ENCODE measurements around the gene ATP8A2. TPM values are rescaled to one million over a fixed set of nuclear protein-coding genes. Genes with fewer than 3 reads are reported as not detected.

Gene ATP8A2
- total RNA-seq, 1 donor from 2014 or later, result 1.9 TPM

GRCh38 chr13:25775275-25775674, 403.5 kb downstream of the ATP8A2 start:
- peaks cover 33% of the 10 kb centered on the region for H3K4me1 Mint-ChIP-seq (ENCODE audit: low read depth)
- no peak for DNase-seq (ENCODE audit: low spot score)
- no peak overlapping the region for H3K4me3 Mint-ChIP-seq (ENCODE audit: unreplicated experiment)
- no peak overlapping the region for H3K27ac Mint-ChIP-seq (ENCODE audit: unreplicated experiment)
- no peak for TF ChIP-seq CTCF (IDR thresholded peaks at IDR 0.05)
- no peaks in the 10 kb centered on the region for H3K27me3 Mint-ChIP-seq (ENCODE audit: low read depth)
- H3K9me3 Mint-ChIP-seq (ENCODE audit: low read depth), result no peaks in the 10 kb centered on the region
- no peaks in the 10 kb centered on the region for H3K36me3 Mint-ChIP-seq (ENCODE audit: low read depth)

DNA sequence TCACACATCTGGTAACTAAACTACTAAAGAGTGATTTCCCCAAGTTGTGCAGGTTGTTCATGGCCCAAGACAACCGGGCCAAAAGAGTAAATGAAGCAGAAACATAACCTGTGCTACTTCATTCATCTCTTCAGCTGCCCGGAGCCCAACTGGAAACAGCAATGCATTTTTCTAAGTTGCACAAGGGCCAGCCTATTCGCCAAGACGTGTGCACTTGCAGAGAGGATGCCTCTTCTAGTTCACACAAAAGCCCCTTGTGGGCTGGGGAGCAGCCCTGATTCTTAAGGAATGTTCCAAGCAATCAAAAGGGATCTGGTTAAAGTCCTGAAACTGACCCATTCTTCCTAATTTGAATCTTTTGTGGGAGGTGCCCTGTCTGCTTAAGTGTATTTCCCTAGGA, 404.2 kb downstream of the ATP8A2 start:
- Mint-ChIP-seq H3K27ac (ENCODE audit: unreplicated experiment) (no peak overlapping the region), H3K36me3 (ENCODE audit: low read depth) (no peaks in the 10 kb centered on the region), H3K27me3 (ENCODE audit: low read depth) (no peaks in the 10 kb centered on the region), H3K4me1 (ENCODE audit: low read depth) (peaks cover 26% of the 10 kb centered on the region), H3K4me3 (ENCODE audit: unreplicated experiment) (no peak overlapping the region), H3K9me3 (ENCODE audit: low read depth) (no peaks in the 10 kb centered on the region)
- DNase-seq (ENCODE audit: low spot score), result no peak
- TF ChIP-seq CTCF (IDR thresholded peaks at IDR 0.05), result no peak

- no peaks in the 10 kb centered on the region for H3K9me3 Mint-ChIP-seq (ENCODE audit: low read depth)
- no peak for DNase-seq (ENCODE audit: low spot score)
- TF ChIP-seq CTCF (IDR thresholded peaks at IDR 0.05), result no peak
- no peak overlapping the region for H3K4me3 Mint-ChIP-seq (ENCODE audit: unreplicated experiment)
- peaks cover 18% of the 10 kb centered on the region for H3K4me1 Mint-ChIP-seq (ENCODE audit: low read depth)
- no peaks in the 10 kb centered on the region for H3K36me3 Mint-ChIP-seq (ENCODE audit: low read depth)
- H3K27ac Mint-ChIP-seq (ENCODE audit: unreplicated experiment), result no peak overlapping the region
- no peaks in the 10 kb centered on the region for H3K27me3 Mint-ChIP-seq (ENCODE audit: low read depth)
Measured at GRCh38 chr13:25776722-25777121, 404.9 kb downstream of the ATP8A2 start.

GRCh38 chr13:25777509-25777908, 405.7 kb downstream of the ATP8A2 start:
- Mint-ChIP-seq H3K27ac (ENCODE audit: unreplicated experiment) (no peak overlapping the region), H3K4me3 (ENCODE audit: unreplicated experiment) (no peak overlapping the region), H3K27me3 (ENCODE audit: low read depth) (no peaks in the 10 kb centered on the region), H3K36me3 (ENCODE audit: low read depth) (no peaks in the 10 kb centered on the region), H3K4me1 (ENCODE audit: low read depth) (peaks cover 10% of the 10 kb centered on the region), H3K9me3 (ENCODE audit: low read depth) (no peaks in the 10 kb centered on the region)
- no peak for DNase-seq (ENCODE audit: low spot score)
- TF ChIP-seq CTCF (IDR thresholded peaks at IDR 0.05), result no peak

DNA sequence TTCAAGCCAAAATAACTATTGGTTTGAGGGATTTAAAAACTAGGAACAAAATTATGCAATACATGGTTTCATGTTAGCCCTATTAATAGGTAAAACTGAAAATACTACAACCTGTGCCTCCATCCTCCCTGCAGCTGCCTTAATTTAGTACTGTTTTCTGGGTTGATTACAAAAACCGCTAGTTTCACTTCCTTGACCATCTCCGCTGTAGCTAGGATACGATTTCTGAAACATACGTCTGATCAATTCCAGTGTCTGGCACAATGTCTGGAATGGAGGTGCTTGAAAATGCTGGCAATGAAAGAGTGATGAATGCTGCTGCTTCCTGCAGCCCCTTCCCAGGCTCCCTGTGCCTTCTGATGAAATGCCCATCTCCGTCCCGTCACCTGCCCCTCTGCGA, 406.6 kb downstream of the ATP8A2 start:
- Mint-ChIP-seq H3K27me3 (ENCODE audit: low read depth) (no peaks in the 10 kb centered on the region), H3K9me3 (ENCODE audit: low read depth) (no peaks in the 10 kb centered on the region), H3K4me3 (ENCODE audit: unreplicated experiment) (no peak overlapping the region), H3K36me3 (ENCODE audit: low read depth) (no peaks in the 10 kb centered on the region), H3K4me1 (ENCODE audit: low read depth) (peaks cover 14% of the 10 kb centered on the region), H3K27ac (ENCODE audit: unreplicated experiment) (no peak overlapping the region)
- DNase-seq (ENCODE audit: low spot score), result no peak
- TF ChIP-seq CTCF (IDR thresholded peaks at IDR 0.05), result no peak

Data from chondrocyte (in vitro differentiated cells).